ENCODE data around the gene UTP18. TPM values are rescaled to one million over a fixed set of nuclear protein-coding genes. Genes with fewer than 3 reads are reported as not detected.
"Not testable (repeated sequence)": the region's sequence is repeated elsewhere in the genome, so short reads cannot be mapped to it uniquely, and the experiment has no call there.

UTP18 gene
- polyA plus RNA-seq = 10 to 100 TPM; 16.8 to 20.2 (median 18.3) TPM

- WGBS, 3 donors = 0 to 1% (median 0%) methylated on average over 73 to 93 of the region's 93 CpGs
- peak within 1 kb of the TSS; percentile 86 for H3K27ac ChIP-seq (ENCODE audit: low read depth, low read length)
Observed at GRCh38 chr17:51260237-51261023, at the start of gene UTP18. Gene UTP18, plus strand, starts transcription at chr17:51260546. Its CDS starts 39 bp downstream, at chr17:51260585.

DNA sequence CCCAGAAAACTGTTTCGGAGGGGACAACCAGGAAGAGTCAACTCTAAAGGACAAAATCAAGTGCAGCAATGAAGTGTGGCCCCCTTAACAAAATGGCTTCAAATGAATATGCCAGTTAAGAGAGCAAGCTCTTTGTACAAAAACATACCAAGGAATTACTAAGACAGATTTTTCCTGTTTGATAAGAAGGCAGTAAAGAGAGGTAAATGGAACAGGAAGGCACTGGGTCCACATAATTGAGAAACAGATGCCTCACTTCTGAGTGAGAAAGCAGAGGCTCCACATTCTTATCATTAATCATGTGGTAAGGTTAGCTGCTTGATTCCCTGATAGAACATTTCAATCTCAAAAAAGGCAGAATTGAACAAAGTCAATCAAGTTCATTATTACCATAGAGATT lies 45.4 kb upstream of the UTP18 start:
- no peak overlapping the region for H3K27ac ChIP-seq (ENCODE audit: low read depth, low read length)
- WGBS, 3 donors = 69 to 100% (median 84%) methylated on average over 1 of the region's 1 CpG

GRCh38 chr17:51217946-51218345 lies 42.4 kb upstream of the UTP18 start:
- 90 to 100% (median 94%) methylated on average over 1 of the region's 1 CpG for WGBS, 3 donors
- no peak overlapping the region for H3K27ac ChIP-seq (ENCODE audit: low read depth, low read length)

DNA sequence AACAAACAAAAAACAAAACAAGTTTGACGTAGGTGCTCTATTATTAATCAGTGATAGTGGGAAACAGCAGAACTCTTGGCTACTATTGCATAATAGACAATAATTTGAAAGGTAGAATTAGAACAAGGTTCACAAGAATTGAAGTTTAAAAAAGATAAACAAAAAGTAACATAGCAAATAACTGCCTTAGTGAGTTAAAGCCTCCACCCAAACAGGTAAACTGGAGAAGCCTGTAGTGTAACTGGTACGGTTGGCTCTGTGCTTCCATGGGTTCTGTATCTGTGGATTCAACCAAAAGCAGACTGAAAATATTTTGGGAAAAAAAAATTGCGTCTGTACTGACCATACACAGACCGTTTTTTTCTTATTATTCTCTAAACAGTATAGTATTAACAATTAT lies 39.0 kb upstream of the UTP18 start:
- H3K27ac ChIP-seq (ENCODE audit: low read depth, low read length) = no peak overlapping the region
- WGBS, 3 donors = 84 to 93% (median 90%) methylated on average over 4 of the region's 4 CpGs

DNA sequence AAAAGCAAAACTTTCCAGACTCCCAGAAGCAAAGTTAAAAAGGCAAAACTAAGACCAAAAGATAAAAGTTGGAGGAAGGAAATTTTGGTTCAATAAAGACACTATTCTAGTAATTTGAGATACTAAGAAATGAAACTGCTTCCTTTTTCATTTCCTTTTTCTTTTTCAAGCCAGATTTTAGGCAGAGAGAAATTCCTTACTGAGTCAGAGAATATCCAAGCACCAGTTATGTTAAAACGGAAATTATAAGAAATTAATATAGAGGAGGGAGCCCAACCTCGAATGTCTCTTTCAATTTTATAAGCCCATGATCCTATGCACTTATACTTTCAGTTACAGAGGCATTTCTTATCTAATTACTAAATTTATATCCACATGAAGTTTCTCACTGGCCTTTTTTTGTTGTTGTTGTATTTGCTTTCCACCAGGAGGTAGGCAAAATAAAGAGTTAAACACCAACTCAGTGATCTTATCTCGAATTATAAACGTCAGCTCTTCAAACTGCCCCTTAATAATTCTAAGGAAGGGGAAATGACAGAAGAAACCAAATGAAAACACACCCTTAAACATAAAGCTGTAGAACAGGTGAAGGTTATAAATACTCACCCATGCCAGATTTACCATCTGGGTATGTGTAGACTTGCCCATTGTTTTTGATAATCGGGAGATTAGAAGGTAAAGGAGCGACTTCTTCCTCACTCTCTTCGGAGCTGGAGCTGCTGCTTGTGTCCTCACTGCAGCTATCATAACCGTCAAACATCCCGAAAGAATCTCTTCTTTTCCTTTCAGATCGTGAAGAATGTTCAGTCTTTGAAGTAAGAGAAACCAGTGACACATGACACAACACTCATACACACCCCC lies 35.7 kb upstream of the UTP18 start:
- WGBS, 3 donors = 38 to 40% (median 39%) methylated on average over 10 of the region's 10 CpGs
- H3K27ac ChIP-seq (ENCODE audit: low read depth, low read length) = no peak overlapping the region

DNA sequence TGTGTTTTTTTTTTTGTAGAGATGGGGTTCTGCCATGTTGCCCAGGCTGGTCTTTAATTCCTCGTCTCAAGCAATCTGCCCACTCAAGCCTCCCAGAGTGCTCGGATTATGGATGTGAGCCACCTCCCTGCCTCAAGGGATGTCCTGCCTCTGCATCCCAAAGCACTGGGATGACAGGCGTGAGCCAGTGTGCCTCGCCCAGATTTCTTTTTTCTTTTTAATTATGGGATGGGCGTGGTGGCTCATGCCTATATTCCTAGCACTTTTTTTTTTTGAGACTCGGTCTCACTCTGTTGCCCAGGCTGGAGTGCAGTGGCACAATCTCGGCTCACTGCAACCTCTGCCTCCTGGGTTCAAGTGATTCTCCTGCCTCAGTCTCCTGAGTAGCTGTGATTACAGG lies 34.8 kb upstream of the UTP18 start:
- 88 to 96% (median 90%) methylated on average over 7 of the region's 7 CpGs for WGBS, 3 donors
- not testable (repeated sequence) for H3K27ac ChIP-seq (ENCODE audit: low read depth, low read length)

- no peak overlapping the region for H3K27ac ChIP-seq (ENCODE audit: low read depth, low read length)
- 40 to 80% (median 46%) methylated on average over 4 of the region's 4 CpGs for WGBS, 3 donors
Observed at GRCh38 chr17:51228161-51228560, 32.2 kb upstream of the UTP18 start.

DNA sequence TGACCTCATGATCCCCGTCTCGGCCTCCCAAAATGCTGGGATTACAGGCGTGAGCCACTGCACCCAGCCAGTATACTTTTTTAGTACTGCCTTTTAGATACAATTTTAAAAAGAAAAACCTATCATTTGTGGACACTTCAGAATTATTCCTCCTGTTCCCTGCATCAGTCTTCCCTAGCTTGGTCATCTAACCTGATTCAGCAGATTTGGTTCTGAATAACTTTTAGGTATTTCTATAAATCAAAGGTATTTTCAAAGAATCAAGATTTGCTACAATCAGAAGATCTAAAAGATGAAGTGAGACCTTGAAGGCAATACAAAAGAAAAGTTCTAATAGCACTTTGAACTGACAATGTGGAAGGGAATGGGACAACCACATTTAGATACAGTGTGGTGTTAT lies 30.5 kb upstream of the UTP18 start:
- H3K27ac ChIP-seq (ENCODE audit: low read depth, low read length) = no peak overlapping the region
- 94 to 98% (median 98%) methylated on average over 3 of the region's 3 CpGs for WGBS, 3 donors

GRCh38 chr17:51230306-51230705 lies 30.0 kb upstream of the UTP18 start:
- WGBS, 3 donors = 71 to 80% (median 79%) methylated on average over 4 of the region's 4 CpGs
- H3K27ac ChIP-seq (ENCODE audit: low read depth, low read length) = no peak overlapping the region

DNA sequence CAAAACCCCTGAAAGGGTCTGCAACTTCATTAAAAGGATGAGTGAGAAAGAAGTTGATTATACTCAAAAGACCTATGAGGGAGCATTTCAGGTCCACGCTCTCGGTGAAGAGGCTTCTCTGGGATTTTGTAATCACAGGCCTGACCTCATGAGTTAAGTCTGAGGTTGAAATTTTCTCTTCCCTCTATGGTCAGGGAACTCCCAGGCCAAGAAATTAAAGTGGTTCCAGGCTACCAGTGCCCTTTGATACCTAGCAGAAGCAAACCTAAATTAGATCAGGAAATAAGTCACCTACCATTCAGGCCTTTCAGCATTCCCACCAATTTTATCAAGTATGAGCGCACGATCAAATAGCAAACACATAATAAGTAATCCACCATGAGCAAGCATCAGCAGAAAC lies 28.3 kb upstream of the UTP18 start:
- WGBS, 3 donors = 56 to 76% (median 74%) methylated on average over 4 of the region's 4 CpGs
- no peak overlapping the region for H3K27ac ChIP-seq (ENCODE audit: low read depth, low read length)

DNA sequence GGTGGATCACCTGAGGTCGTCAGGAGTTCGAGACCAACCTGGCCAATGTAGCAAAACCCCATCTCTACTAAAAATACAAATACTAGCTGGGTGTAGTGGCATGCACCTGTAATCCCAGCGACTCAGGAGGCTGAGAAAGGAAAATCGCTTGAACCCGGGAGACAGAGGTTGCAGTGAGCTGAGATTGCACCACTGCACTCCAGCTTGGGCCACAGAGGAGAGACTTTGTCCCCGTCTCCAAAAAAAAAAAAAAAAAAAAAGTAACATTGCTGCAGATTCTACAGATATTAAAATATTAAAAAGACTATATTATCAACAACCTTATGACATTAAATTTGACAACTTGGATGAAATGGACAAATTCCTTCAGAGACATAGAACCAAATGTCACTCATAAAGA lies 26.2 kb upstream of the UTP18 start:
- H3K27ac ChIP-seq (ENCODE audit: low read depth, low read length) = no peak overlapping the region
- 80 to 97% (median 93%) methylated on average over 5 to 6 of the region's 6 CpGs for WGBS, 3 donors

DNA sequence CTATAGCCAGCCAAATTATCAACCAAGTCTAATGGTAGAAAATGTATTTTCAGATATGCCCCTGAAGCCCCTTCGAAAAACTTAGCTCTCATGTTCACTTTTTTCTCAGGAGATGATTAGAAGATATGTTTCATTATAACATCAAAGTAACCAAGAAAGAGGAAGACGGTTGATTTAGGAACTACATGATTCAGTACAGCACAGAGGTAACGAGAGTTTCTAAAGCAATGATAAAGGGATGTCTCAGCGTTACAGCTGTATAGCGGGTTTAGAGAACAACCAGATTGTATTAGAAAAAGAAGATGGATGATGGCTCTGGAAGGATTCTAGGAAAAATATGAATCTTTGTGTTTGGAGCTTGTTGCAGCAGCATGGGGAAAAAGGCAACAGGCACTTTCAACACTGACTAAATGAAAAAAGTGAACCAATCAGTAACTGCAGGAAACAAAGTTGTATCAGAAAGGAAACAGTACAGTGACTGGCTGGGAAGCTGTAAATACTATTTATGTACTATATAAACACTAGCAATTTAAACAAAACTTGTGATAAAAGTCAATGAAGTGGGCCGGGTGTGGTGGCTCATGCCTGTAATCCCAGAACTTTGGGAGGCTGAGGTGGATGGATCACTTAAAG lies 22.0 kb upstream of the UTP18 start:
- WGBS, 3 donors = 53 to 79% (median 68%) methylated on average over 6 of the region's 6 CpGs
- no peak overlapping the region for H3K27ac ChIP-seq (ENCODE audit: low read depth, low read length)

DNA sequence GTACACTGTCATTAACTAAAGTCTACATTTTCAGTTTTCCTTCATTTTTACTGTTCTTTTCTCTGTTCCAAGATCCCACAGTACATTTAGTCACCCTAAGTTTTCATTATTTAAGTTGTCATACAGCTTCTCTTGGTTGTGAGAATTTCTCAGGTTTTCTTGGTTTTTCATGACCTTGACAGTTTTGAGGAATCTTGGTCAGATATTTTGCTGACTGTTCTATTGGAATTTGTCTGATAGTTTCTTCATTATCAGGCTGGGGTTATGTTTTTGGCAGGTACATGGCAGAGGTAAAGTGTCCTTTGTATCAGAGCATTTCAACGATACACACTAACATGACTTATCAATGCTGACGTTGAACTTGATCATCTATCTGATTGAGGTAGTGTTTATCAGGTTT lies 20.1 kb upstream of the UTP18 start:
- H3K27ac ChIP-seq (ENCODE audit: low read depth, low read length) = no peak overlapping the region
- 33 to 93% (median 87%) methylated on average over 2 of the region's 2 CpGs for WGBS, 3 donors

DNA sequence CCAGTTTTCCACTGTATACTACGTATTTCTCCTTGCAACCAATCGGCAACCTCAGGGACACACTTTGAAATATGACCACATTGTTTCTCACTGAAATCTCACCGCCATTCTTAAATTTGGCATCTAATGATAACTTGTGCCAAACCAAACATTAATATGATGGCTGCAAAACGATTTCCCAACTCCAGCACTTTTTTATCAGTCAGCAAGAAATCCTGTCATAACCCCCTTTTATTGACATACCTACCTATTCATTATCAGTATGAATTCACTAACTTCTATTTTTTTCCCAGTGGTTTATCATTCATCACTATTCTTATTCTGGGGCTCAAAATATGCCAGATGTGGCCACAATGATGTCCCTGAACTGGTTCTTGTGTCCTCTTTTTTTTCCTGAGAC lies 16.3 kb upstream of the UTP18 start:
- 44 to 88% (median 84%) methylated on average over 4 of the region's 4 CpGs for WGBS, 3 donors

DNA sequence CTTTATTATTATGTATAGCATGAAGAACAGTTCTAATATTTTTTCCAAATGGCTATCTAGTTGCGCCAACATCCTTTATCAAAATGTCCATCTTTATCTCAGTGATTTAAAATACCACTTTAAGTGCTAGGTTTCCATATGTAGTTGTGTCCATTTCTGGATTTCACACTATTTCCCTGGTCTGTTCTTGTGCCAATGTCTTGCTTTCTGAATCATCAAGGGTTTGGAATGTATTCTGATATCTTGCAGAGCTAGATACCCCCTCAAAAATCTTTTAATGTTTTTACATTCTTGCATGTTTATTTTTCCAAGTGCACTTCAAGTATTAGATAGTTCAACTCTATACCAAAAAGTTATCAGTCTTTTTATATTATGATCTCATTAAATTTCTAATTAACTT lies 14.8 kb upstream of the UTP18 start:
- no peak overlapping the region for H3K27ac ChIP-seq (ENCODE audit: low read depth, low read length)
- 95 to 98% (median 97%) methylated on average over 1 of the region's 1 CpG for WGBS, 3 donors

More for the DNA sequence above, 16.3 kb upstream of the UTP18 start:
- no peak overlapping the region for H3K27ac ChIP-seq (ENCODE audit: low read depth, low read length)

GRCh38 chr17:51250314-51250840 lies 10.0 kb upstream of the UTP18 start:
- H3K27ac ChIP-seq (ENCODE audit: low read depth, low read length) = no peak overlapping the region
- 96 to 98% (median 97%) methylated on average over 3 of the region's 3 CpGs for WGBS, 3 donors

- no peak overlapping the region for H3K27ac ChIP-seq (ENCODE audit: low read depth, low read length)
Observed at GRCh38 chr17:51251010-51251409, 9.3 kb upstream of the UTP18 start.

- WGBS, 3 donors = 35 to 95% (median 89%) methylated on average over 6 of the region's 6 CpGs
- H3K27ac ChIP-seq (ENCODE audit: low read depth, low read length) = no peak overlapping the region
Observed at GRCh38 chr17:51255673-51256072, 4.7 kb upstream of the UTP18 start.

DNA sequence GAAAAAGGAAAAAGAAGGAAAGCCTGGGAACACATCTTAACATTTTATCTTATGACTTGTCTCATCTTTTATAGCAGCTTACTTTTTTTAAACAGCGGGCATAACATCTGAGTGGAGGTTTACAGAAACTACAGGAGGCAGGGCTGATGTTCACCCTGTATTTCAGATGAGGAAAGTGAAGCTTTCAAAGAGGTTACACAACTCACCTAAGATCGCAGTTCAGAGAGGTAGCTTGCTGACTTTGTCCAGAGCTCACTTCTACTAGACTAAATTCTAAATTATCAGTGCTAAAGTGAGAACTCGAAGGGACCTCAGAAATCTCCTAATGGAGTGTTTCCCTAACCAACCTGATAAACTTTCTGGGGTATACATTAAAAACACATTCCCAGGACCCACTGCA lies 4.2 kb upstream of the UTP18 start:
- WGBS, 3 donors = 29 to 87% (median 82%) methylated on average over 3 of the region's 3 CpGs
- H3K27ac ChIP-seq (ENCODE audit: low read depth, low read length) = no peak overlapping the region
